Kidney epithelial cell (primary cell): ENCODE data around the gene TAAR1. TPM values are rescaled to one million over a fixed set of nuclear protein-coding genes. Genes with fewer than 3 reads are reported as not detected.
"Not testable (repeated sequence)": the region's sequence is repeated elsewhere in the genome, so short reads cannot be mapped to it uniquely, and the experiment has no call there.

ENCODE experiments used
- DNase-seq: peaks from one replicate; pipeline ENCODE4 v3.0.0-alpha.2; 2010; ENCODE audit warnings: low read depth
- H3K27me3 ChIP-seq: 2 replicates; pipeline ENCODE4 v1.6.0; 2011; ENCODE audit warnings: low read length; ENCODE audit not compliant: control insufficient read depth, insufficient read depth
- H3K36me3 ChIP-seq: 2 replicates; pipeline ENCODE4 v1.5.1; 2011; ENCODE audit warnings: low read length; ENCODE audit not compliant: control insufficient read depth, insufficient read depth
- H3K4me3 ChIP-seq: 2 replicates; pipeline ENCODE4 v1.5.1; 2011; ENCODE audit warnings: low read depth, mild to moderate bottlenecking, control low read depth, low read length
- CTCF ChIP-seq: IDR thresholded peaks from 2 replicates; pipeline ENCODE4 v1.5.1; 2011; ENCODE audit warnings: mild to moderate bottlenecking, moderate library complexity, low read length, control low read depth, inconsistent platforms; ENCODE audit not compliant: insufficient read depth, poor library complexity, severe bottlenecking
- total RNA-seq: library from RNA; depleted of rRNA; stranded (reverse); fragments of >200 nt; gene quantifications from 2 replicates; pipeline ENCODE4 v1.2.3, GENCODE V29; 2015

Gene TAAR1
- not detected in 2 replicates for total RNA-seq

- no peak within 1 kb of the TSS for H3K4me3 ChIP-seq
- no peaks in the 10 kb centered on the region for H3K27me3 ChIP-seq
- TF ChIP-seq CTCF, result no peak
- no peaks in the 10 kb centered on the region for H3K36me3 ChIP-seq
- no peak for DNase-seq
These were observed at the start of gene TAAR1 for GRCh38 chr6:132659082-132659481. TSS of gene TAAR1 (minus strand) at chr6:132659182. CDS start at chr6:132646003, 13,179 bp downstream.

- Histone ChIP-seq H3K27me3 (no peaks in the 10 kb centered on the region), H3K4me3 (no peak overlapping the region), H3K36me3 (no peaks in the 10 kb centered on the region)
- no peak for DNase-seq
- no peak for TF ChIP-seq CTCF
These were observed 49.8 kb upstream of the TAAR1 start for GRCh38 chr6:132708771-132709170.

GRCh38 chr6:132708002-132708401 lies 49.0 kb upstream of the TAAR1 start:
- TF ChIP-seq CTCF, result no peak
- no peak for DNase-seq
- H3K36me3 ChIP-seq, result no peaks in the 10 kb centered on the region
- H3K27me3 ChIP-seq, result no peaks in the 10 kb centered on the region
- H3K4me3 ChIP-seq, result no peak overlapping the region

GRCh38 chr6:132706756-132707155 lies 47.8 kb upstream of the TAAR1 start:
- H3K27me3 ChIP-seq, H3K4me3 ChIP-seq, H3K36me3 ChIP-seq, DNase-seq: not testable (repeated sequence)

GRCh38 chr6:132703936-132704335 lies 45.0 kb upstream of the TAAR1 start:
- Histone ChIP-seq H3K36me3 (no peaks in the 10 kb centered on the region), H3K27me3 (no peaks in the 10 kb centered on the region), H3K4me3 (no peak overlapping the region)
- DNase-seq, result no peak
- TF ChIP-seq CTCF, result no peak

- no peaks in the 10 kb centered on the region for H3K36me3 ChIP-seq
- H3K4me3 ChIP-seq, result no peak overlapping the region
- no peak for TF ChIP-seq CTCF
- no peaks in the 10 kb centered on the region for H3K27me3 ChIP-seq
- no peak for DNase-seq
These were observed 39.6 kb upstream of the TAAR1 start for GRCh38 chr6:132698608-132699007.
